MM.1S (cell line): ENCODE measurements around the gene MAGEA8.

Experiments used
- DNase-seq: peaks from one replicate; pipeline ENCODE4 v3.0.0-alpha.2; 2015
- H2AFZ ChIP-seq: fragments of 300-600 bp; sonication (generic); 2 replicates; pipeline ENCODE4 v1.6.0; 2016; ENCODE audit warnings: antibody characterized with exemption, low read length
- H3F3A ChIP-seq: fragments of 300-600 bp; sonication (generic); 2 replicates; pipeline ENCODE4 v1.6.1; 2016; ENCODE audit warnings: mild to moderate bottlenecking, antibody characterized with exemption, low read length, moderate library complexity, mixed read lengths; ENCODE audit not compliant: insufficient read depth
- H3K27ac ChIP-seq: fragments of 300-600 bp; sonication (generic); 2 replicates; pipeline ENCODE4 v1.5.1; 2016; ENCODE audit warnings: mild to moderate bottlenecking, low read length
- H3K27me3 ChIP-seq: fragments of 300-600 bp; sonication (generic); replicated peaks from 2 replicates; pipeline ENCODE4 v1.6.0; 2016; ENCODE audit warnings: low read length; ENCODE audit not compliant: insufficient read depth
- H3K36me3 ChIP-seq: fragments of 300-600 bp; sonication (generic); replicated peaks from 2 replicates; pipeline ENCODE4 v1.6.1; 2016; ENCODE audit warnings: mild to moderate bottlenecking, low read length, mixed read lengths; ENCODE audit not compliant: insufficient read depth
- H3K4me1 ChIP-seq: fragments of 300-600 bp; sonication (generic); 2 replicates; pipeline ENCODE4 v1.6.1; 2016; ENCODE audit warnings: low read length, mixed read lengths
- H3K4me2 ChIP-seq: fragments of 300-600 bp; sonication (generic); 2 replicates; pipeline ENCODE4 v1.6.0; 2016; ENCODE audit warnings: low read depth, low read length
- H3K4me3 ChIP-seq: fragments of 300-600 bp; sonication (generic); 2 replicates; pipeline ENCODE4 v1.5.1; 2016; ENCODE audit warnings: low read length, mixed read lengths
- H3K79me2 ChIP-seq: fragments of 300-600 bp; sonication (generic); 2 replicates; pipeline ENCODE4 v1.6.1; 2016; ENCODE audit warnings: mixed run types, low read length, mixed read lengths
- H3K9ac ChIP-seq: fragments of 300-600 bp; sonication (generic); 2 replicates; pipeline ENCODE4 v1.6.1; 2016; ENCODE audit warnings: low read length, mixed read lengths
- H3K9me2 ChIP-seq: fragments of 300-600 bp; sonication (generic); replicated peaks from 2 replicates; pipeline ENCODE4 v1.6.1; 2016; ENCODE audit warnings: mild to moderate bottlenecking, low read length, mixed read lengths; ENCODE audit not compliant: insufficient read depth
- H3K9me3 ChIP-seq: fragments of 300-600 bp; sonication (generic); replicated peaks from 2 replicates; pipeline ENCODE4 v1.6.1; 2016; ENCODE audit warnings: mild to moderate bottlenecking, low read length, mixed read lengths; ENCODE audit not compliant: insufficient read depth
- H4K20me1 ChIP-seq: fragments of 300-600 bp; sonication (generic); 2 replicates; pipeline ENCODE4 v1.6.1; 2016; ENCODE audit warnings: mild to moderate bottlenecking, low read length, moderate library complexity, mixed read lengths; ENCODE audit not compliant: insufficient read depth
- EZH2 ChIP-seq: fragments of 300-600 bp; sonication (generic); optimal IDR thresholded peaks from 2 replicates; pipeline ENCODE3; 2017; ENCODE audit warnings: low read depth, mild to moderate bottlenecking, antibody characterized with exemption, low read length, mixed read lengths
- EZH2phosphoT487 ChIP-seq: fragments of 300-600 bp; sonication (generic); IDR thresholded peaks from 2 replicates; pipeline ENCODE4 v1.6.1; 2018; ENCODE audit warnings: antibody characterized with exemption, low read length
- TF ChIP-seq, protein P1 (sequence below): fragments of 300-600 bp; sonication (generic); IDR thresholded peaks from 2 replicates; pipeline ENCODE4 v1.5.1; 2016; ENCODE audit warnings: antibody characterized with exemption, low read length, mixed read lengths

The MAGEA8 gene

GRCh38 chrX:149865390-149865789 lies 15.6 kb upstream of the MAGEA8 start:
- no peaks in the 10 kb centered on the region for H3K36me3 ChIP-seq
- no peak overlapping the region for H3K4me3 ChIP-seq
- H3K4me1 ChIP-seq = no peaks in the 10 kb centered on the region
- no peaks in the 10 kb centered on the region for H3K9me3 ChIP-seq
- H3K9me2 ChIP-seq = no peaks in the 10 kb centered on the region
- H3K4me2 ChIP-seq = no peak overlapping the region
- TF ChIP-seq, protein P1, sequence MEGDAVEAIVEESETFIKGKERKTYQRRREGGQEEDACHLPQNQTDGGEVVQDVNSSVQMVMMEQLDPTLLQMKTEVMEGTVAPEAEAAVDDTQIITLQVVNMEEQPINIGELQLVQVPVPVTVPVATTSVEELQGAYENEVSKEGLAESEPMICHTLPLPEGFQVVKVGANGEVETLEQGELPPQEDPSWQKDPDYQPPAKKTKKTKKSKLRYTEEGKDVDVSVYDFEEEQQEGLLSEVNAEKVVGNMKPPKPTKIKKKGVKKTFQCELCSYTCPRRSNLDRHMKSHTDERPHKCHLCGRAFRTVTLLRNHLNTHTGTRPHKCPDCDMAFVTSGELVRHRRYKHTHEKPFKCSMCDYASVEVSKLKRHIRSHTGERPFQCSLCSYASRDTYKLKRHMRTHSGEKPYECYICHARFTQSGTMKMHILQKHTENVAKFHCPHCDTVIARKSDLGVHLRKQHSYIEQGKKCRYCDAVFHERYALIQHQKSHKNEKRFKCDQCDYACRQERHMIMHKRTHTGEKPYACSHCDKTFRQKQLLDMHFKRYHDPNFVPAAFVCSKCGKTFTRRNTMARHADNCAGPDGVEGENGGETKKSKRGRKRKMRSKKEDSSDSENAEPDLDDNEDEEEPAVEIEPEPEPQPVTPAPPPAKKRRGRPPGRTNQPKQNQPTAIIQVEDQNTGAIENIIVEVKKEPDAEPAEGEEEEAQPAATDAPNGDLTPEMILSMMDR = no peak
- TF ChIP-seq EZH2 (no peak), EZH2phosphoT487 (no peak)
- no peaks in the 10 kb centered on the region for H3F3A ChIP-seq
- H3K27me3 ChIP-seq = no peaks in the 10 kb centered on the region
- no peak overlapping the region for H2AFZ ChIP-seq
- no peak for DNase-seq
- no peak overlapping the region for H3K27ac ChIP-seq
- no peaks in the 10 kb centered on the region for H3K79me2 ChIP-seq
- no peaks in the 10 kb centered on the region for H4K20me1 ChIP-seq
- H3K9ac ChIP-seq = no peak overlapping the region

GRCh38 chrX:149867488-149867887 lies 13.5 kb upstream of the MAGEA8 start:
- H3K9me2 ChIP-seq = no peaks in the 10 kb centered on the region
- TF ChIP-seq EZH2 (no peak), EZH2phosphoT487 (no peak)
- TF ChIP-seq, protein P1 = no peak

DNA sequence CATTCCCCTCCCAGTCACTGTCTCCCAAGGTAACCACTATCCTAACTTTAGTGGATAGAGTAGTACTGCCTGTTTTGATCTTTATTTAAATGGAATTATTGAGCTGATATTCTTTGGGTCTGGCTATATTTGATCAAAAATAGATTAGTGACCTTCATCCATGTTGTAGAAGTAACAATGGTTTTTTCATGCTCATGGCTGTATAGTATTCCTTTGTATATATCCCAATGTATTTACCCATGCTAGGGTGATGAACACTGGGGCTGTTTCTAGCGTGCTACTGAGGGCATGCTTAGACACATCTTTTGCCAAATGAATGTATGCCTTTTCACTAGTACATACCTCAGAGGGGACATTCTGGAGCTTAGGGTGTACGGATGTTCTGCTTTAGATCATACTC lies 10.1 kb upstream of the MAGEA8 start:
- TF ChIP-seq, protein P1 = no peak
- TF ChIP-seq EZH2phosphoT487 (no peak), EZH2 (no peak)
- Histone ChIP-seq H3K9me2 (no peaks in the 10 kb centered on the region), H4K20me1 (no peaks in the 10 kb centered on the region), H3K79me2 (no peaks in the 10 kb centered on the region), H3K4me2 (no peak overlapping the region), H3K36me3 (no peaks in the 10 kb centered on the region), H2AFZ (no peak overlapping the region), H3F3A (no peaks in the 10 kb centered on the region), H3K27me3 (no peaks in the 10 kb centered on the region), H3K9me3 (no peaks in the 10 kb centered on the region), H3K4me3 (no peak overlapping the region), H3K27ac (no peak overlapping the region), H3K9ac (no peak overlapping the region), H3K4me1 (no peaks in the 10 kb centered on the region)
- no peak for DNase-seq

More at GRCh38 chrX:149867488-149867887, 13.5 kb upstream of the MAGEA8 start:
- Histone ChIP-seq H3F3A (no peaks in the 10 kb centered on the region), H3K4me3 (no peak overlapping the region), H4K20me1 (no peaks in the 10 kb centered on the region), H3K4me1 (no peaks in the 10 kb centered on the region), H3K9me3 (no peaks in the 10 kb centered on the region), H3K4me2 (no peak overlapping the region), H3K36me3 (no peaks in the 10 kb centered on the region), H3K79me2 (no peaks in the 10 kb centered on the region), H3K27me3 (no peaks in the 10 kb centered on the region), H3K9ac (no peak overlapping the region), H3K27ac (no peak overlapping the region), H2AFZ (no peak overlapping the region)
- no peak for DNase-seq
